H1 (cell line): ENCODE measurements around the gene RGS11.
A peak's percentile ranks its signal among the peaks of the same experiment; 100 is the strongest.

Experiments
- EP300 ChIP-seq, 2 experiments: IDR thresholded peaks; 1 replicate in 1 of 2; 2 replicates in 1 of 2; pipeline ENCODE4 v1.6.1; 2011 to 2012; ENCODE audit warnings: low read depth in 2 of 2, low read length in 2 of 2, mild to moderate bottlenecking in 2 of 2, borderline replicate concordance in 1 of 2, inconsistent platforms in 1 of 2, moderate library complexity in 1 of 2
- GTF2F1 ChIP-seq: IDR thresholded peaks from 2 replicates; pipeline ENCODE4 v1.6.1; 2012; ENCODE audit warnings: low read depth, low read length, improper control_type of control experiment, borderline replicate concordance
- HDAC2 ChIP-seq, 2 experiments: fragments of 300-600 bp in 1 of 2; sonication (generic) in 1 of 2; IDR thresholded peaks; 2 replicates each; pipeline ENCODE4 v1.6.1; 2011 to 2012; ENCODE audit warnings: low read depth in 2 of 2, low read length in 2 of 2, mild to moderate bottlenecking in 2 of 2, moderate library complexity in 2 of 2, borderline replicate concordance in 1 of 2, inconsistent platforms in 1 of 2
- POLR2A ChIP-seq, 2 experiments: IDR thresholded peaks; 1 replicate in 1 of 2; 2 replicates in 1 of 2; pipeline ENCODE4 v1.6.1; 2011; ENCODE audit warnings: low read depth in 2 of 2, low read length in 2 of 2, mild to moderate bottlenecking in 2 of 2; ENCODE audit errors: control extremely low read depth in 1 of 2
- RFX5 ChIP-seq: IDR thresholded peaks from 2 replicates; pipeline ENCODE4 v1.6.1; 2011; ENCODE audit warnings: low read depth, low read length, improper control_type of control experiment, borderline replicate concordance
- RNF2 ChIP-seq: fragments of 200-900, 300-1000 bp; sonication (generic); IDR thresholded peaks from 2 replicates; pipeline ENCODE4 v1.7.1; 2016; ENCODE audit warnings: borderline replicate concordance, low read depth, mild to moderate bottlenecking, antibody characterized with exemption, low read length; ENCODE audit not compliant: poor library complexity, severe bottlenecking; ENCODE audit errors: missing control alignments
- TAF1 ChIP-seq: IDR thresholded peaks from 2 replicates; pipeline ENCODE4 v1.6.1; 2011; ENCODE audit warnings: mild to moderate bottlenecking, low read depth, low read length
- TF ChIP-seq, protein P1 (sequence below): IDR thresholded peaks from 2 replicates; pipeline ENCODE4 v1.6.1; 2012; ENCODE audit warnings: inconsistent platforms
- TF ChIP-seq, protein P2 (sequence below), 3 experiments: IDR thresholded peaks; 1 replicate in 2 of 3; 2 replicates in 1 of 3; pipeline versions ENCODE4 v1.5.1 to v1.6.1; 2011; ENCODE audit warnings: low read length in 3 of 3, mild to moderate bottlenecking in 3 of 3, inconsistent platforms in 2 of 3, low read depth in 1 of 3, moderate library complexity in 1 of 3; ENCODE audit not compliant: insufficient read depth in 1 of 3; ENCODE audit errors: control extremely low read depth in 1 of 3

DNA sequence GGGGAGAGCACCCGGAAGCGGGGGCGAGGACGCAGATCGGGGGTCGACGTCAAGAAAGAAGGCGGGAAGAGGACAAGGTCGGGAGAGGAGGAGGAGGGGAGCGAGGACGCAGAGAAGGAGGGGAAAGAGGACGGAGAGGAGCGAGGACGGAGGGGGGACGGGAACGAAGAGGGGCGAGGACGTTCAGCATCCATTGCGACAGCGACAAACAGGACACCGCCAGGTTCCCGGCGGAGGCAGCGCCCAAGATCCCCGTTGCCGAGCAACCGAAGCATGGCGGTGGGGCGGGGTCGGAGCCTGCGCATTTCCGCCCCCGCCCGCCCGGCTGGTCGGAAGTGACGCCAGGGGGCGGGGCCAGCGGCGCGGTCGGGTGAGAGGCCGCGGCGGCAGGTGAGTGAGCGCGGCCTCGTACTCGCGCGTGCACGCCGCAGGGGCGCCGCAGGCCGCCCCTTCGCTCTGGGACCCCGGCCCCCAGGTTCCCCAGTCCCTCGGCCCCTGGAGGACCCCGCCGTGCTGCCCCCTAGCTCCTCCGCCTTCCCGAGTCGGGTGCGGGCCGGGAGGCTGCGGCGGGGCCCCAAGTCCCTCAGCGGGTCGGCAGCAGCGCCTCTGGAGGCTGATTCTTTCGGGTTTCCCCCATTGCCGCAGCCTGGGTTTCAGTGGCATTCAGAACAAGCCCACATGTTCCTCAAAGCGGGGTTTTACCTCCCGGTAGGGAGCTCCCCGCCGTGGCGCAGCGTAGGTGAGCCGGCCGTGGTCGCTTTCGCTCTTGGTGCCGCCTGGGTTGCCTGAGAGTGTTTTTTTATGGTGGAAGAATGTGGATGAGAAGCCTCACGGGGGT lies 41.1 kb downstream of the RGS11 start, which contains the start of gene FAM234A:
- no peak for TF ChIP-seq RNF2
- peak; percentile 92 to 95 for TF ChIP-seq POLR2A (IDR thresholded peaks at IDR 0.05; ENCODE audit: control extremely low read depth in 1 of 2, low read depth in 2 of 2, low read length in 2 of 2)
- no peak for TF ChIP-seq EP300 (IDR thresholded peaks at IDR 0.05; ENCODE audit: borderline replicate concordance in 1 of 2, low read depth in 2 of 2, low read length in 2 of 2)
- TF ChIP-seq, protein P1, sequence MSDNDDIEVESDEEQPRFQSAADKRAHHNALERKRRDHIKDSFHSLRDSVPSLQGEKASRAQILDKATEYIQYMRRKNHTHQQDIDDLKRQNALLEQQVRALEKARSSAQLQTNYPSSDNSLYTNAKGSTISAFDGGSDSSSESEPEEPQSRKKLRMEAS: peak; percentile 91; the same call in 1 of the 2 replicates
- TF ChIP-seq RFX5: no peak
- TF ChIP-seq, protein P2, sequence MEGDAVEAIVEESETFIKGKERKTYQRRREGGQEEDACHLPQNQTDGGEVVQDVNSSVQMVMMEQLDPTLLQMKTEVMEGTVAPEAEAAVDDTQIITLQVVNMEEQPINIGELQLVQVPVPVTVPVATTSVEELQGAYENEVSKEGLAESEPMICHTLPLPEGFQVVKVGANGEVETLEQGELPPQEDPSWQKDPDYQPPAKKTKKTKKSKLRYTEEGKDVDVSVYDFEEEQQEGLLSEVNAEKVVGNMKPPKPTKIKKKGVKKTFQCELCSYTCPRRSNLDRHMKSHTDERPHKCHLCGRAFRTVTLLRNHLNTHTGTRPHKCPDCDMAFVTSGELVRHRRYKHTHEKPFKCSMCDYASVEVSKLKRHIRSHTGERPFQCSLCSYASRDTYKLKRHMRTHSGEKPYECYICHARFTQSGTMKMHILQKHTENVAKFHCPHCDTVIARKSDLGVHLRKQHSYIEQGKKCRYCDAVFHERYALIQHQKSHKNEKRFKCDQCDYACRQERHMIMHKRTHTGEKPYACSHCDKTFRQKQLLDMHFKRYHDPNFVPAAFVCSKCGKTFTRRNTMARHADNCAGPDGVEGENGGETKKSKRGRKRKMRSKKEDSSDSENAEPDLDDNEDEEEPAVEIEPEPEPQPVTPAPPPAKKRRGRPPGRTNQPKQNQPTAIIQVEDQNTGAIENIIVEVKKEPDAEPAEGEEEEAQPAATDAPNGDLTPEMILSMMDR (IDR thresholded peaks at IDR 0.05; ENCODE audit: control extremely low read depth in 1 of 3, insufficient read depth in 1 of 3, low read depth in 1 of 3, low read length in 3 of 3): peak; percentile 4 to 42 (median 27); a peak in 3 of 4 replicates
- TF ChIP-seq GTF2F1: no peak
- TF ChIP-seq TAF1: peak; percentile 79
- no peak for TF ChIP-seq HDAC2 (IDR thresholded peaks at IDR 0.05; ENCODE audit: borderline replicate concordance in 1 of 2, low read depth in 2 of 2, low read length in 2 of 2)
